Esophagus (tissue), 2 donors: Measurements from ENCODE around the gene ALG3. TPM values are rescaled to one million over a fixed set of nuclear protein-coding genes. Genes with fewer than 3 reads are reported as not detected.

Source experiments
- H3K27ac ChIP-seq, 2 donors: one replicate each; pipeline ENCODE4 v1.5.1; 2013; ENCODE audit warnings: low read depth in 2 of 2, mild to moderate bottlenecking in 2 of 2, inconsistent platforms in 1 of 2, low read length in 1 of 2, moderate library complexity in 1 of 2
- H3K27me3 ChIP-seq, 2 donors: one replicate each; pipeline ENCODE4 v1.6.1; 2013; ENCODE audit warnings: low read length in 2 of 2, control low read depth in 1 of 2, mild to moderate bottlenecking in 1 of 2; ENCODE audit not compliant: insufficient read depth in 2 of 2, control insufficient read depth in 1 of 2
- H3K36me3 ChIP-seq, 2 donors: one replicate each; pipeline ENCODE4 v1.6.1; 2013; ENCODE audit warnings: low read length in 1 of 2; ENCODE audit not compliant: control insufficient read depth in 2 of 2, insufficient read depth in 2 of 2
- H3K4me1 ChIP-seq, 2 donors: one replicate each; pipeline ENCODE4 v1.6.1; 2013; ENCODE audit warnings: low read length in 1 of 2; ENCODE audit not compliant: control insufficient read depth in 2 of 2, insufficient read depth in 2 of 2
- H3K4me3 ChIP-seq, 2 donors: one replicate each; pipeline ENCODE4 v1.5.1; 2013; ENCODE audit warnings: low read length in 2 of 2, mild to moderate bottlenecking in 2 of 2, low read depth in 1 of 2, moderate library complexity in 1 of 2
- H3K9me3 ChIP-seq, 2 donors: one replicate each; pipeline ENCODE4 v1.6.1; 2013; ENCODE audit warnings: mild to moderate bottlenecking in 2 of 2, low read depth in 1 of 2, low read length in 1 of 2, moderate library complexity in 1 of 2; ENCODE audit not compliant: control insufficient read depth in 2 of 2, insufficient read depth in 1 of 2
- WGBS, 2 donors: extraction: QIAGEN DNeasy Blood & Tissue Kit; methylation state at CpG; one replicate each; pipeline ENCODE4 v1.1.7; 2013; 5-methylcytosine and 5-hydroxymethylcytosine counted together
- polyA plus RNA-seq, 2 donors: library from polyadenylated mRNA; stranded (reverse); fragments of 200-250 nt; gene quantifications; one replicate each; pipeline ENCODE4 v1.2.3, GENCODE V29; 2013
- donor health status: healthy with polysubstance abuse.
- donor health status: Bipolar disorder and iron deficiency.

Gene ALG3
- polyA plus RNA-seq, 2 donors: 16.4 to 31.0 TPM

GRCh38 chr3:184236636-184237035, 12.1 kb downstream of the ALG3 start:
- peaks cover 1 to 12% of the 10 kb centered on the region in 2 donors for H3K4me1 ChIP-seq
- no peaks in the 10 kb centered on the region for H3K27me3 ChIP-seq
- H3K4me3 ChIP-seq: no peak overlapping the region
- H3K27ac ChIP-seq: no peak overlapping the region
- H3K9me3 ChIP-seq: no peaks in the 10 kb centered on the region
- H3K36me3 ChIP-seq: no peaks in the 10 kb centered on the region
- 75 to 91% methylated on average over 3 of the region's 3 CpGs for WGBS, 2 donors

GRCh38 chr3:184236033-184236410, 12.7 kb downstream of the ALG3 start:
- no peak overlapping the region for H3K4me3 ChIP-seq
- H3K36me3 ChIP-seq: no peaks in the 10 kb centered on the region
- H3K9me3 ChIP-seq: no peaks in the 10 kb centered on the region
- no peak overlapping the region for H3K27ac ChIP-seq
- 74 to 76% methylated on average over 14 of the region's 14 CpGs for WGBS, 2 donors
- peaks cover 0 to 3% of the 10 kb centered on the region in 2 donors for H3K27me3 ChIP-seq
- peaks cover 0 to 6% of the 10 kb centered on the region in 2 donors for H3K4me1 ChIP-seq

- Histone ChIP-seq H3K4me3 (no peak overlapping the region), H3K27me3 (peaks cover 0 to 8% of the 10 kb centered on the region in 2 donors), H3K27ac (no peak overlapping the region), H3K36me3 (no peaks in the 10 kb centered on the region), H3K9me3 (no peaks in the 10 kb centered on the region), H3K4me1 (peaks cover 0 to 10% of the 10 kb centered on the region in 2 donors)
- 82 to 88% methylated on average over 4 of the region's 4 CpGs for WGBS, 2 donors
These were observed 13.3 kb downstream of the ALG3 start for GRCh38 chr3:184235381-184236032.

GRCh38 chr3:184234671-184235380, 13.9 kb downstream of the ALG3 start:
- peaks cover 0 to 15% of the 10 kb centered on the region in 2 donors for H3K27me3 ChIP-seq
- no peak overlapping the region for H3K4me3 ChIP-seq
- WGBS, 2 donors: 80 to 81% methylated on average over 19 of the region's 19 CpGs
- no peaks in the 10 kb centered on the region for H3K36me3 ChIP-seq
- H3K27ac ChIP-seq: no peak overlapping the region
- no peaks in the 10 kb centered on the region for H3K9me3 ChIP-seq
- H3K4me1 ChIP-seq: peaks cover 0 to 14% of the 10 kb centered on the region in 2 donors

GRCh38 chr3:184234224-184234623, 14.5 kb downstream of the ALG3 start:
- H3K4me3 ChIP-seq: no peak overlapping the region
- peaks cover 0 to 15% of the 10 kb centered on the region in 2 donors for H3K4me1 ChIP-seq
- H3K27ac ChIP-seq: no peak overlapping the region
- no peaks in the 10 kb centered on the region for H3K36me3 ChIP-seq
- peaks cover 0 to 16% of the 10 kb centered on the region in 2 donors for H3K27me3 ChIP-seq
- WGBS, 2 donors: 24 to 28% methylated on average over 4 of the region's 4 CpGs
- no peaks in the 10 kb centered on the region for H3K9me3 ChIP-seq

- Histone ChIP-seq H3K36me3 (no peaks in the 10 kb centered on the region), H3K27me3 (peaks cover 0 to 18% of the 10 kb centered on the region in 2 donors), H3K4me1 (peaks cover 0 to 17% of the 10 kb centered on the region in 2 donors), H3K4me3 (no peak overlapping the region), H3K9me3 (no peaks in the 10 kb centered on the region), H3K27ac (no peak overlapping the region)
- WGBS, 2 donors: 87 to 88% methylated on average over 23 of the region's 23 CpGs
These were observed 15.5 kb downstream of the ALG3 start for GRCh38 chr3:184233127-184233843.

GRCh38 chr3:184231671-184232070, 17.1 kb downstream of the ALG3 start:
- 60 to 67% methylated on average over 3 of the region's 3 CpGs for WGBS, 2 donors
- Histone ChIP-seq H3K36me3 (no peaks in the 10 kb centered on the region), H3K27ac (no peak overlapping the region), H3K9me3 (no peaks in the 10 kb centered on the region), H3K27me3 (peaks cover 0 to 18% of the 10 kb centered on the region in 2 donors), H3K4me3 (no peak overlapping the region), H3K4me1 (peaks cover 0 to 17% of the 10 kb centered on the region in 2 donors)

- Histone ChIP-seq H3K27me3 (peaks cover 0 to 18% of the 10 kb centered on the region in 2 donors), H3K36me3 (no peaks in the 10 kb centered on the region), H3K4me1 (peaks cover 0 to 17% of the 10 kb centered on the region in 2 donors), H3K27ac (no peak overlapping the region), H3K4me3 (peak overlapping the region; percentile 4 to 32), H3K9me3 (no peaks in the 10 kb centered on the region)
- 5 to 7% methylated on average over 71 to 79 of the region's 79 CpGs for WGBS, 2 donors
These were observed 17.9 kb downstream of the ALG3 start for GRCh38 chr3:184230603-184231528.
